GM23338 (cell line): ENCODE results near the gene GNA12. TPM values are rescaled to one million over a fixed set of nuclear protein-coding genes. Genes with fewer than 3 reads are reported as not detected.

Experiments
- EZH2phosphoT487 ChIP-seq: fragments of 200-600 bp; sonication (generic); IDR thresholded peaks from one replicate; pipeline ENCODE4 v1.8.1; 2018; ENCODE audit warnings: antibody characterized with exemption; ENCODE audit not compliant: unreplicated experiment
- JUNB ChIP-seq: IDR thresholded peaks from one replicate; pipeline ENCODE4 v1.6.1; 2016; ENCODE audit warnings: antibody characterized with exemption; ENCODE audit not compliant: unreplicated experiment
- NANOG ChIP-seq: IDR thresholded peaks from 2 replicates; pipeline ENCODE4 v1.6.1; 2016; ENCODE audit warnings: antibody characterized with exemption, borderline replicate concordance
- POLR2AphosphoS5 ChIP-seq: IDR thresholded peaks from 2 replicates; pipeline ENCODE4 v1.6.1; 2016; ENCODE audit warnings: antibody characterized with exemption, low read depth
- ZNF114 ChIP-seq: fragments of 250-450 bp; sonication (Bioruptor Pico); IDR thresholded peaks from 2 replicates; pipeline ENCODE4 v1.5.0; 2020; ENCODE audit warnings: mild to moderate bottlenecking, moderate library complexity
- ZNF331 ChIP-seq: fragments of 250-450 bp; sonication (Bioruptor Pico); IDR thresholded peaks from 2 replicates; pipeline ENCODE4 v1.5.0; 2020; ENCODE audit warnings: low read depth, mild to moderate bottlenecking, moderate library complexity
- polyA plus RNA-seq: library from polyadenylated mRNA; unstranded; fragments of >200 nt; fragmentation: Nextera tagmentation; extraction: Ambion mirVana; gene quantifications from 2 replicates; pipeline ENCODE4 v1.2.1, GENCODE V29; 2016
- total RNA-seq: library from RNA; depleted of rRNA; stranded (reverse); fragments of >200 nt; shearing (Covaris generic); gene quantifications from 2 replicates; pipeline ENCODE4 v1.2.3, GENCODE V29; 2014
- TF ChIP-seq, protein P1 (sequence below): fragments of 250-450 bp; sonication (Bioruptor Pico); IDR thresholded peaks from 2 replicates; pipeline ENCODE4 v1.5.0; 2020; ENCODE audit warnings: mild to moderate bottlenecking, moderate library complexity
- TF ChIP-seq, protein P2 (sequence below): IDR thresholded peaks from one replicate; pipeline ENCODE4 v1.6.1; 2018; ENCODE audit warnings: antibody characterized with exemption; ENCODE audit not compliant: unreplicated experiment

GNA12 gene
- total and polyA plus RNA-seq, 2 experiments from 2014 or later, result 24.0 to 87.7 TPM

- TF ChIP-seq, protein P1, sequence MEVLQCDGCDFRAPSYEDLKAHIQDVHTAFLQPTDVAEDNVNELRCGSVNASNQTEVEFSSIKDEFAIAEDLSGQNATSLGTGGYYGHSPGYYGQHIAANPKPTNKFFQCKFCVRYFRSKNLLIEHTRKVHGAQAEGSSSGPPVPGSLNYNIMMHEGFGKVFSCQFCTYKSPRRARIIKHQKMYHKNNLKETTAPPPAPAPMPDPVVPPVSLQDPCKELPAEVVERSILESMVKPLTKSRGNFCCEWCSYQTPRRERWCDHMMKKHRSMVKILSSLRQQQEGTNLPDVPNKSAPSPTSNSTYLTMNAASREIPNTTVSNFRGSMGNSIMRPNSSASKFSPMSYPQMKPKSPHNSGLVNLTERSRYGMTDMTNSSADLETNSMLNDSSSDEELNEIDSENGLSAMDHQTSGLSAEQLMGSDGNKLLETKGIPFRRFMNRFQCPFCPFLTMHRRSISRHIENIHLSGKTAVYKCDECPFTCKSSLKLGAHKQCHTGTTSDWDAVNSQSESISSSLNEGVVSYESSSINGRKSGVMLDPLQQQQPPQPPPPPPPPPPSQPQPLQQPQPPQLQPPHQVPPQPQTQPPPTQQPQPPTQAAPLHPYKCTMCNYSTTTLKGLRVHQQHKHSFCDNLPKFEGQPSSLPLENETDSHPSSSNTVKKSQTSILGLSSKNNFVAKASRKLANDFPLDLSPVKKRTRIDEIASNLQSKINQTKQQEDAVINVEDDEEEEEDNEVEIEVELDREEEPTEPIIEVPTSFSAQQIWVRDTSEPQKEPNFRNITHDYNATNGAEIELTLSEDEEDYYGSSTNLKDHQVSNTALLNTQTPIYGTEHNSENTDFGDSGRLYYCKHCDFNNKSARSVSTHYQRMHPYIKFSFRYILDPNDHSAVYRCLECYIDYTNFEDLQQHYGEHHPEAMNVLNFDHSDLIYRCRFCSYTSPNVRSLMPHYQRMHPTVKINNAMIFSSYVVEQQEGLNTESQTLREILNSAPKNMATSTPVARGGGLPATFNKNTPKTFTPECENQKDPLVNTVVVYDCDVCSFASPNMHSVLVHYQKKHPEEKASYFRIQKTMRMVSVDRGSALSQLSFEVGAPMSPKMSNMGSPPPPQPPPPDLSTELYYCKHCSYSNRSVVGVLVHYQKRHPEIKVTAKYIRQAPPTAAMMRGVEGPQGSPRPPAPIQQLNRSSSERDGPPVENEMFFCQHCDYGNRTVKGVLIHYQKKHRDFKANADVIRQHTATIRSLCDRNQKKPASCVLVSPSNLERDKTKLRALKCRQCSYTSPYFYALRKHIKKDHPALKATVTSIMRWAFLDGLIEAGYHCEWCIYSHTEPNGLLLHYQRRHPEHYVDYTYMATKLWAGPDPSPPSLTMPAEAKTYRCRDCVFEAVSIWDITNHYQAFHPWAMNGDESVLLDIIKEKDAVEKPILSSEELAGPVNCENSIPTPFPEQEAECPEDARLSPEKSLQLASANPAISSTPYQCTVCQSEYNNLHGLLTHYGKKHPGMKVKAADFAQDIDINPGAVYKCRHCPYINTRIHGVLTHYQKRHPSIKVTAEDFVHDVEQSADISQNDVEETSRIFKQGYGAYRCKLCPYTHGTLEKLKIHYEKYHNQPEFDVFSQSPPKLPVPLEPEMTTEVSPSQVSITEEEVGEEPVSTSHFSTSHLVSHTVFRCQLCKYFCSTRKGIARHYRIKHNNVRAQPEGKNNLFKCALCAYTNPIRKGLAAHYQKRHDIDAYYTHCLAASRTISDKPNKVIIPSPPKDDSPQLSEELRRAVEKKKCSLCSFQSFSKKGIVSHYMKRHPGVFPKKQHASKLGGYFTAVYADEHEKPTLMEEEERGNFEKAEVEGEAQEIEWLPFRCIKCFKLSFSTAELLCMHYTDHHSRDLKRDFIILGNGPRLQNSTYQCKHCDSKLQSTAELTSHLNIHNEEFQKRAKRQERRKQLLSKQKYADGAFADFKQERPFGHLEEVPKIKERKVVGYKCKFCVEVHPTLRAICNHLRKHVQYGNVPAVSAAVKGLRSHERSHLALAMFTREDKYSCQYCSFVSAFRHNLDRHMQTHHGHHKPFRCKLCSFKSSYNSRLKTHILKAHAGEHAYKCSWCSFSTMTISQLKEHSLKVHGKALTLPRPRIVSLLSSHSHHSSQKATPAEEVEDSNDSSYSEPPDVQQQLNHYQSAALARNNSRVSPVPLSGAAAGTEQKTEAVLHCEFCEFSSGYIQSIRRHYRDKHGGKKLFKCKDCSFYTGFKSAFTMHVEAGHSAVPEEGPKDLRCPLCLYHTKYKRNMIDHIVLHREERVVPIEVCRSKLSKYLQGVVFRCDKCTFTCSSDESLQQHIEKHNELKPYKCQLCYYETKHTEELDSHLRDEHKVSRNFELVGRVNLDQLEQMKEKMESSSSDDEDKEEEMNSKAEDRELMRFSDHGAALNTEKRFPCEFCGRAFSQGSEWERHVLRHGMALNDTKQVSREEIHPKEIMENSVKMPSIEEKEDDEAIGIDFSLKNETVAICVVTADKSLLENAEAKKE, result no peak
- no peak for TF ChIP-seq NANOG
- TF ChIP-seq ZNF114 (CRISPR knock-in tag), result no peak
- no peak for TF ChIP-seq POLR2AphosphoS5
- TF ChIP-seq, protein P2, sequence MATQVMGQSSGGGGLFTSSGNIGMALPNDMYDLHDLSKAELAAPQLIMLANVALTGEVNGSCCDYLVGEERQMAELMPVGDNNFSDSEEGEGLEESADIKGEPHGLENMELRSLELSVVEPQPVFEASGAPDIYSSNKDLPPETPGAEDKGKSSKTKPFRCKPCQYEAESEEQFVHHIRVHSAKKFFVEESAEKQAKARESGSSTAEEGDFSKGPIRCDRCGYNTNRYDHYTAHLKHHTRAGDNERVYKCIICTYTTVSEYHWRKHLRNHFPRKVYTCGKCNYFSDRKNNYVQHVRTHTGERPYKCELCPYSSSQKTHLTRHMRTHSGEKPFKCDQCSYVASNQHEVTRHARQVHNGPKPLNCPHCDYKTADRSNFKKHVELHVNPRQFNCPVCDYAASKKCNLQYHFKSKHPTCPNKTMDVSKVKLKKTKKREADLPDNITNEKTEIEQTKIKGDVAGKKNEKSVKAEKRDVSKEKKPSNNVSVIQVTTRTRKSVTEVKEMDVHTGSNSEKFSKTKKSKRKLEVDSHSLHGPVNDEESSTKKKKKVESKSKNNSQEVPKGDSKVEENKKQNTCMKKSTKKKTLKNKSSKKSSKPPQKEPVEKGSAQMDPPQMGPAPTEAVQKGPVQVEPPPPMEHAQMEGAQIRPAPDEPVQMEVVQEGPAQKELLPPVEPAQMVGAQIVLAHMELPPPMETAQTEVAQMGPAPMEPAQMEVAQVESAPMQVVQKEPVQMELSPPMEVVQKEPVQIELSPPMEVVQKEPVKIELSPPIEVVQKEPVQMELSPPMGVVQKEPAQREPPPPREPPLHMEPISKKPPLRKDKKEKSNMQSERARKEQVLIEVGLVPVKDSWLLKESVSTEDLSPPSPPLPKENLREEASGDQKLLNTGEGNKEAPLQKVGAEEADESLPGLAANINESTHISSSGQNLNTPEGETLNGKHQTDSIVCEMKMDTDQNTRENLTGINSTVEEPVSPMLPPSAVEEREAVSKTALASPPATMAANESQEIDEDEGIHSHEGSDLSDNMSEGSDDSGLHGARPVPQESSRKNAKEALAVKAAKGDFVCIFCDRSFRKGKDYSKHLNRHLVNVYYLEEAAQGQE, result no peak
- no peak for TF ChIP-seq EZH2phosphoT487
- TF ChIP-seq JUNB, result no peak
- TF ChIP-seq ZNF331 (CRISPR knock-in tag), result no peak
Observed at GRCh38 chr7:2883101-2883500, 39.0 kb upstream of the GNA12 start (continued).
